ELR (cell line): Measurements from ENCODE around the gene LMAN1L.
A peak's percentile ranks its signal among the peaks of the same experiment; 100 is the strongest.

Experiments
- DNase-seq: peaks from one replicate; pipeline ENCODE4 v3.0.0-alpha.2; 2015; ENCODE audit warnings: low read depth

LMAN1L gene

DNA sequence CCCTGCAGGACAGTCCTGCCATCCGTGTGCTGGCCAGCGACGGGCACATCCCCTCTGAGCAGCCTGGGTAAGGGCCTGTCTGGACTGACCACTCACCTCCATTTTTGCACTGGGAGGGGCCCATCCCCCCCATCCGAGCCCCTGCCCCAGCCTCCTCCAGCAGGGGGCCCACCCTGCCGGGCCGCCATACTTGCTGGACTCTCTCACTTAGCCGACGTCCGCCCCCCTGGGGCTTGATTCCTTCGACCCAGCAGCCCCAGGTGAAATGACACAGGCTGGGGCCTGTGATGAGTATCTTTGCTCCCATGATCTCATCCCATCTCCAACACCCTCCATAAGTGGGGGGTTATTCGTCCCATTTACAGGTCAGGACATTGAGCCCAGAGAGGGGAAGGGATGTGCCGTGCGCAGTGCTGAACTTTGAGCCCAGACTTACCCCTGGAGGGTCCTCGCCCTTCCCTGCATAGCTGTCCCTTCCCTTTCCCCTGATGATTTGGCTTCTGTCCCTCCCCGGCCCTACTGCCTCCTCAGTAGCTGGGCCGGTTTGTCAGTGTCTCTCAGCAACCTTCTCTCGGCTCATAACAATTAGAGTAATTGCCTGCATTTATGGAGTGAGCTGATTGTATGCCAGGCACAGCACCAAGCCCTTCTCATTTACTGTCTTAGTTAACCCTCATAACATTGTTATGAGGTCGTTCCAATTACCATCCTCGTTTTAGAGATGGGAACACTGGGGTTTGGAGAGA lies 4.2 kb downstream of the LMAN1L start:
- no peak for DNase-seq

DNA sequence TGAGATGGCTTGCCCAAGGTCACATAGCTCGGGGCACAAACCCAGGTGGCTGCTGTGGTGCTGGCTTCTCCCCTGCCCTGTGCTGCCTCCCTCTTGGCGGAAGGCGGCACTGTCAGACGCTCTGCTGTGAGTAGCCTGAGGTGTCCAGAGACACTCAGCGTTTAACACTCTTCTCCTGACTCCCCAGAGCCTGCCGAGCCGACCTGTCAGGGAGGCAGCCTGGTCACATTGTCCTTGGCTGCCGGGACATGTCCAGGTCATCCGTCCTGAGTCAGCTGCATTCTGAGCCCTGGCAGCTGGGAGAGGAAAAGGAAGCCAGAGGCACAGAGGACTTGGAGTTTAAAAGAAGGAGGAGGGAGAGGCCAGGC lies 4.7 kb downstream of the LMAN1L start:
- peak; percentile 50 for DNase-seq

DNA sequence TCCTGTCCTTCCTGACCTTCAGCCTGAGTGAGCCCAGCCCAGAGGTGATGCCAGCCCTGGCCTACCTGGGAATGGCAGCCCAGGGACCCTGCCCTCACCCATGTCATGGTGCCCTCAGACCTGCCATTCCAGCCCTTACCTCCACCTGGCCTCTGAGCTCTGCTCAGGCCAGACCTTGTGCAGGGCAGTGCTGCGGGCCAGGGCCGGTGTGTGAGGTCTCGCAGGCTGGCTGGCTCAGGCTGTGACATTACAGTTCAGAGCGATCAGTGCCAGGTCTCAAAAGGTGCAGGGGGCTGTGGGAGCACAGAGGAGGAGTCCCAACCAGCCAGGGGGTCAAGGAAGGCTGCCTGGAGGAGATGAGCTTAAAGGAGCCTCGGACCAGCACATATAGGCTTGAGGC lies 7.4 kb downstream of the LMAN1L start:
- no peak for DNase-seq

DNA sequence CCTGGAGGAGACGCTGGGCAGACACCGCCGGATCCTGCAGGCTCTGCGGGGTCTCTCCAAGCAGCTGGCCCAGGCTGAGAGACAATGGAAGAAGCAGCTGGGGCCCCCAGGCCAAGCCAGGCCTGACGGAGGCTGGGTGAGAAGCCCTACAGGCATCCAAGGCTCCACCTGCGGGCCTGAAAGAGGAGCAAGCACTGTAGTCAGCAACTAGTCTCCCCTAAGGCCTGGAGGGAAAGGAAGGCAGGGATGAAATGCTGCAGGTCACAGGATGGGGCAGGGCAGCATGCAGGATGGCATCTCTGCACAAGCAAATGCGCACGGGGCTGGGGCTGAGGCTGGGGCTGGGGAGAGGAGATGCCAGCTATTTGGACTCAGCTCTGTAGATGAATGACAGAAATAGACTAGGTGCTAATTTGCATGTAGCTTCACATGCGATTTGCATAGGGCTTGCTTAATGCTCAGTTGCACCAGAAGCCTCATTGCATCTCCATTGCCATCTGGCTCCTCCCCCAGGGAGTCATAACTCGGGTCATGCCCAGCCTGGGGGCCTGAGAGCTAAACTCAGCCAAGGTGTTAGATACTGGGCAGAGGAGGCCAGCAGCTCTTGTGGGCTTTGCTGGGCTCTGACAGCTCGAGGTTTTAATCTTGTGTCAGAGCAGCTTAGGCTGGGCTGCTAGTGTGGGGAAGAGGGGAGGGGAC lies 8.6 kb downstream of the LMAN1L start:
- DNase-seq, result peak; percentile 28

DNA sequence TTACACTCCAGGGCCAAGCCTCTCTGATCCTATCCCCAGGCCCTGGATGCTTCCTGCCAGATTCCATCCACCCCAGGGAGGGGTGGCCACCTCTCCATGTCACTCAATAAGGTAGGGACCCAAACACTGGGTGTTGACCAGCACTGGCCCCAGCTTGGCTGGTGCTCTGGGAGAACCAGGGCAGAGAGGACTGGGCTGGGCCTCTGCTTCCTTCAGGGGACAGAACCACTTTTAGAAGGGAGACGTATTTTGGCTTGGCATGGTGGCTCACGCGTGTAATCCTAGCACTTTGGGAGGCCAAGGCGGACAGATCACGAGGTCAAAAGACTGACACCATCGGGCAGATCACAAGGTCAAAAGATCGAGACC lies 9.1 kb downstream of the LMAN1L start:
- DNase-seq, result no peak

DNA sequence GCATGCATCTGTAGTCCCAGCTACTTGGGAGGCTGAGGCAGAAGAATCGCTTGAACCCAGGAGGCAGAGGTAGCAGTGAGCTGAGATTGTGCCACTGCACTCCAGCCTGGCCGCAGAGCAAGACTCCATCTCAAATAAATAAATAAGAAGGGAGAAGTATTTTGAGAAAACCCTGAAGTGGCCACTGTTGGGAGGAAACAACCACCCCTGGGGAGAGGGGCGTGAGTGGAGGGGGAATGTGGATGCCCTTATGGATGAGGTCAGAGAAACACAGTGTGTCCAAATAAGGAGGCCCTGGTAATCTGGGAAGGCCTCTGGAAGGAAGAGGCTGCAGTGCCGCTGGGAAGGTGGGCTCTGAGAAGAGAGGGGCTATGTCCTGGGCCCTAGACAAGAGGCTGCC lies 9.6 kb downstream of the LMAN1L start:
- DNase-seq, result no peak

DNA sequence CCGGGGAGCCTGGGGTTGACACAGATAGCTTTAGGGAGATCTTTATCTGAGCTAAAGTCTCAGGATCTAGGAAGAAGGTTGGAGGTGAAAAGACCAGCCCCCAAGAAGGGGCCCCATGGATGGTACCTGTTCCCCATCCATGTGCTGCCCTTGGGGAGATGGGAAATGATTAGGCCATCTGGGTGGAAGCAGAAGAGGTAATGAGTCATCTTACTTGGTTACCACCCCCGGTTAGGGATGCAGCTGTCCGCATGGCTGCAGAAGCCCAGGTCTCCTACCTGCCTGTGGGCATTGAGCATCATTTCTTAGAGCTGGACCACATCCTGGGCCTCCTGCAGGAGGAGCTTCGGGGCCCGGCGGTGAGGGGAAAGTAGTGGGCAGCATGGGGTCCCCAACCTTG lies 10.7 kb downstream of the LMAN1L start:
- DNase-seq, result no peak

DNA sequence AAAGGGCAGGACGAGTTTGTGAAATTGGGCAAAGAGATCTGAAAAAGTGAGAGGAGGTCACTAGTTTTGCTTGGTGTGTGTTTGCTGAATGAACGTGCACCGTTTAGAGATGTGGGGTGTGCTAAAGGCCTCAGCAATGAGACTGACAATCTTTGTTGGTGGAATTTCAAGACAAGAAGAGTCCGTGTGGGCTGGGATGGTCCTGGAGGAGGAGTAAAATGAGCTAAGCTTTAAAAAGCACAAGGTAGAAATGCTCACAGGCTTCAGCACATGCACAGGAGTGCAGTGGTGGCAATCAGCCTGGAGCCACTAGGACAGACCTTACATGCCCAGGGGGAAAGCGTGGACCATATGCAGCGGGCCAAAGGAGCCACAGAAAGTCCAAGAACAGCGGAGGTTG lies 12.3 kb downstream of the LMAN1L start:
- no peak for DNase-seq

DNA sequence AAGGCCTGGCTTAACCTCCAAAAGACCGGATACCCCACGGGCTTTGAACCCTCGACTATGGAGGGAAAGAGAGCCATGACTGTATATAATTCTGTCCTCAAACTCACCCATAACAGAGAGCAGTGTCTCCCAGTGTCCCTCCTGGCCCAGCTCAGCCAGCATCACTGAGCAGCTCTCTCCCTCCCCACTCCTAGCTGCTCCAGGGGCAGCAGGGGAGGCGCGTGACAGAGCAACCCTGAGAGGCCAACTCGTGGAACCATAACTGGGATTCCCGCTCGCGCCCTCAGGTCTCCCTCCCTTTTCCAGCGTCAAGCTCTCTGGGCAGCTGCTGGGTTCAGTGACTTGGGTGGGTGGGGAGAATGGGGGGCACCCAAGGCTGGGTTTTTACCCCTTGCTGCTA lies 13.2 kb downstream of the LMAN1L start:
- no peak for DNase-seq

DNA sequence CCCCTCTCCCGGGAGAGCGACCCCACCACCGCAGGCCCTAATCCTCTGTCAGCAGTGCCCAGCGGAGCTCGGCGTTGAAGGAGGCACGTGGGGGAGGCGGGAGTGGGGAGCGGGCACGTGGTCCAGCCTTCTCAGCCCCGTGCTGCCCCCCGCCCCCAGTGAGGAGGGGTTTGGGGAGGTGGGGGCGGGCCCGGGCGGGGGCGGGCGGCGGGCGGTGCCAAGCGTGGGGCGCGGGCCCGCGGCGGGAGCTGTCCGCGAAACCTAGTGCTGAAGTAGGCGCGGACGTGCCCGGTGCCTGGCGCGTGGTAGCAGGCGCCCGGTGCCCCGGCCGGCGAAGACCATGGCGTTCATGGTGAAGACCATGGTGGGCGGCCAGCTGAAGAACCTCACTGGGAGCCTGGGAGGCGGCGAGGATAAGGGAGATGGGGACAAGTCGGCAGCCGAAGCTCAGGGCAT lies 13.8 kb downstream of the LMAN1L start, which contains the start of gene CPLX3:
CPLX3 (plus strand) TSS at position 264 of the 456 bp plus-strand sequence; CDS start at position 341, 77 bp downstream.
- no peak for DNase-seq

DNA sequence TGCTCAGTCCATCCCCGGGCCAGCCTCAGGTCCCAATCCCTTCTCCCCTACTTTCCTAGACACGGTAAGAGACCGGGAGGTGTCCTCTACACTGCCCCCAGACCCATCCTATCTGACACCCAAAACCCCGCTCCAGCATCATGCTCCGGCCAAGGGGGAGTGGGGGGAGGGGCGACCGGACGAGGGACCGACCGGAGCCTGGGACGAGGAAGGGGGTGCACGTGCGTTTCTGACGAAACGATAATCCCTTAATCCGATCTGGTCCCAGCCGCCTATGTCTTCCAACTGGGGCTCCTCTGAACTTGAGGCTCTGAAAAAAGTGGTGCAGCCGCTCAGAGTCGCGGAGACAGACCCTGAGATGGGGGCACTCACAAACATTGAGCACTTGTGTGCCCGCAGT lies 14.3 kb downstream of the LMAN1L start:
- DNase-seq, result no peak

DNA sequence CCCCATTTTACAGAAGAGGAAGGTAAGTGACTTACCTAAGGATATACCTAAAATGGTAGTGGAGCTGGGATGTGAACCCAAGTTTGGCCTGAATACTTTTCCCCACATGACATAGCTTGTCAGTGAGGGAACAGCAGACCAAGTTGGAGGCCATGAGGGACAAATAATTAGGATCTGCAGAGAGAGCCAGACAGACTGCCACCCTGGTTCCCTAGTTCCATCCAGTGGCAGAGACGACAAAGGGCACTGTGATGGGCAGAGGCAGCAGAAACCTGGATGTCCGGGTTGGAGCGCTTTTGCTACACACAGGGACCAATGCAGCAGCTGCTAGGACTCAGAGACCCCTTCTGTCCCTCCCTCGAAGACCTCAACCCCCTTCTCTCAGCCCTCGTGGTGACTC lies 15.0 kb downstream of the LMAN1L start:
- DNase-seq, result no peak

DNA sequence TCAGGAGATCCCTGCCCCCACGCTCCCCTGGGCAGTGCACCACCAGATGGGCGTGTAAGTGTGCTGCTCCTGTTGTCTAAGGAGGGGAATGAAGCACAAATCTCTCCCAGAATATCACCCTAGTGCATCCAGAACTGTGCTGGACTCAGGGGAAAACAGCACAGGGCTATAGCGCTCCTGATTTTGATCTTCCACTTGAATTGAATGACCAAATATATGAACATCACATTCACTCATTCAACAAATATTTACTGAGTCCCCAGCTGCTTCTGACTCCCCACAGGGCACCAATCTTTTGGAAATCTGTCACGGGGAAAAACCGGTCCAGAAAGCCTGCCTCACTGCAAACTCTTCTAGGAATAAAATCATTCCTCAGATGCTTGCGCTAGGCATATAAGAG lies 16.2 kb downstream of the LMAN1L start:
- DNase-seq, result no peak

DNA sequence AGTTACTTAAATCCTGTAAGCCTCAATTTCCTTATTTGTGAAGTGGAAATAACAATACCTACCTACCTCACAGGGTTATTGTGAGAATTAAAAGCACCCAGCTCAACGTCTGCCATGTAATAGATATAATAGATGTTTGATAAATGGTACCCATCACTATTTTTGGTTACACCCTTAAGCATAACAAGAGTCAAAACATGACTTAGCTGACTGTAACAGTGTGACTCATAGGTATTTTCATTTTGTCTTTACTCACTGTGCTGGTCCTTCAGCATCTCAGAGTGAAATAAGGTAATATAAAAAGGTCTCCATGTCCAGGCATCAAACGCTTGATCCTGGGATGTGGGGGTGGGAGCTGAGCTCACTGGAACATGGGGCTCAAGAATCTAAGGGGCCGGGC lies 16.9 kb downstream of the LMAN1L start:
- peak; percentile 49 for DNase-seq

DNA sequence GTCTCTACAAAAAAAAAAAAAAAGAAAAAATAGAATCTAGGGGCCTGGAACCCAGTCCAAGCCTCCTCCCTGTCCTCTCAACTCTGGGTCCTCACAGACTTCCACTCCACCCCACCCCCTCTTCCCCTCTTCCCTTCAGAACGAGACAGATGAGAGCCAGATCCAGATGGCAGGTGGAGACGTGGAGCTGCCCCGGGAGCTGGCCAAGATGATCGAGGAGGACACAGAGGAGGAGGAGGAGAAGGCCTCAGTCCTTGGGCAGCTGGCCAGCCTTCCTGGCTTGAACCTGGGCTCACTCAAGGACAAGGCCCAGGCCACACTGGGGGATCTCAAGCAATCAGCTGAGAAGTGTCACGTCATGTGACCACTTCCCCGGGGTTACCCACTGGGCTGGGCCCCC lies 17.4 kb downstream of the LMAN1L start:
- DNase-seq, result no peak

DNA sequence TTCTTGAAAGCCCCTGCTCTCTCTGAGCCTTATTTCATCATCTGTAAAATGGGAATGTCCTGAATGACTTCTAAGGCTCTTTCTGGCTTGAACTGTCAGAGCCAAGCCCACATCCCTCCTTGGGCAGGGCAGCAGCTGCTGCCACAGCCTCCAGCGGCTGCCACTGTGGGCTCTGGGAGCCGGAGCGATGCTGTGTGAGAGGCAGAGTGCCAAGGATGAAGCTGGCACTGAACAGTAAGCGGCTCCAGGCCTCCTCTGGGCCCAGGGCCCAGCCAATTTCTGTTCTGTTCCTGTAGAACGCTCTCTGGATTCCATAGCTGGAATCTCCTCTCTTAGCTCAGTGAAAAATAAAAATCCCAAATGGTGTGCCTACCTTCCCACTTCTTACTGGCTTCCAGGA lies 18.2 kb downstream of the LMAN1L start:
- DNase-seq, result no peak

DNA sequence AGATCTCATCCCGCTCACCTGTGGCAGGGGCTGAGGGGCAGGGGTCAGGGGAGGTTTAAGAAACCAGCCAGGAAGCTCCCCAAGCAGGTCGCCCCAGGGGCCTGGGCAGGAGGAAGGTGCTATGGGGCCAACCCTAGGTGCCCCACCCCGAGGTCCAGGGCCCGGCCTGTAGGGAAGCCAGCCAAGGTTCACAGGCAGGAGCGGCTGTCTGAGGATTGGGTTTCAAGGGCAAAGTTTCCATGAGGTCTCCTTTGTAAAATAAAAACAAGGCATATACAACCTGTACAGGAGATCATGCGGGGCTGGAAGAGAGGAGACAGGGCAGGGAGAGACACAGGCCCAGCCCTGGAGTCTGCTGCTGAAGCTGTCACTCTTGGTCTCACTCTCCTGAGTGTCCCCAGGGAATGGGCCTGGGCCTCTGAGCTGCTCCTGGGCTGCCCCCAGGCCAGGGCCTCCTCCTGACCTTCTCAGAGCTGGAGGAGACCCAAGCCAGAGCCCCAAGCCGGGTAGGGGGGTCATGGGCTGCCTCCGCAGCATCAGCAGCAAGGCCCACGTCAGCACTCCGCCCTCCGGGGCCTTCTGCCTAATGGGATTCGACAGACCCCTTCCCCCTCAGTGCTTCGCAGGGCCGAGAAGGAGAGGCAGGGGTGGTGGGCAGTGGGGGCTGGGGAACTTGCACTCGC lies 19.3 kb downstream of the LMAN1L start:
- DNase-seq, result no peak

DNA sequence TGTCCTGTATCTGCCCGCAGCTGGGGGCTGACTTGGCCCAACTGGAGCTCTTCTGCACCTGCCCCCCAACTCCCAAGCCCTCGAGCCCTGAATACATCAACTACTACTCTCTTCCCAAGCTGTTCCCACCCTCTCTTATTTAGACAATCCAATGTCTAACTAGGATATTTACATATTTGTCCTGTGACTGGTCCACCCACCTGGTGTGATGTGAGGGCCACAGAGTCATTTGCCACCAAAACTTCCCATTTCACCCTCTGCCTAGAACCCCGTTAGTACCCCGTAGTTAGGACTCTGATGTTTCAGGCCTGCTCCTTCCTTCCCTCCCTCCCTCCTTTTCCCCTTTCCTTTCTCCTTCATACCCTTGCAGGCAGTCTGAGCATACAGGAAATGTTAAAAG lies 20.2 kb downstream of the LMAN1L start:
- no peak for DNase-seq

DNA sequence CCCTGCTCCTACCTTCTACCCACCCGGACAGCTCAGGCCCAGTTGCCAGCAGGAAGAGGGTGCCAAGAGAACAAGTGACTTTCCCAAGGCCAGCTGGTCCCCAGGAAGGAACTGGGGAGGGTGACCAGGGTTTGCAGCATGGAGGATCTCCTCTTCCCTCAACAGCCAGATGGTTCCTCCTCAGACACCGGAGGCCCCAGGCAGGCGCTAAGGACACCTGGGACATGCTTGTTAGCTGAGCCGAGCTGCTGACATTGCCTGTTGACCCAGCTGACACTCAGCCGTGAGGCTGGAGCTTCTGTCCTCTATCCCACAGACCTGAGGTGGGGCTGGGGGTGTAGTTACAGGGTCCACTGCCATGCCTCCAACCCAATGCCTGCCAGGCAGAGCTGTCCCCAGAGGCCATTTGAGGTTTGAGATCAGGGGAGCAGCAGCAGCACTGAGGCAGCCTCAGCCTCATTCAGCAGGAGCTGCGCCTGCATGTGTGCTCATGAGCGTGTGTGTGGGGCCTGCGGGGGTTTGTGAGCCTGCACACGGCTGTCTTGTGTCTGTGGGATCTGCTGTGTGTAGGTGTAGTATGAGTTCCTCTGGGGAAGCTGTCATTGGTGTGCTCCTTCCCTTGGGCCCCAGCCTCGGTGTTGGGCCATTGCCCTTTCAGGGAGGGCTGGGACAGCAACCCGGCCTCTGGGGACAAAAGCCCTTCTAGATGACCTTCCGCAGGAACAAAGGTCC lies 20.9 kb downstream of the LMAN1L start:
- no peak for DNase-seq

DNA sequence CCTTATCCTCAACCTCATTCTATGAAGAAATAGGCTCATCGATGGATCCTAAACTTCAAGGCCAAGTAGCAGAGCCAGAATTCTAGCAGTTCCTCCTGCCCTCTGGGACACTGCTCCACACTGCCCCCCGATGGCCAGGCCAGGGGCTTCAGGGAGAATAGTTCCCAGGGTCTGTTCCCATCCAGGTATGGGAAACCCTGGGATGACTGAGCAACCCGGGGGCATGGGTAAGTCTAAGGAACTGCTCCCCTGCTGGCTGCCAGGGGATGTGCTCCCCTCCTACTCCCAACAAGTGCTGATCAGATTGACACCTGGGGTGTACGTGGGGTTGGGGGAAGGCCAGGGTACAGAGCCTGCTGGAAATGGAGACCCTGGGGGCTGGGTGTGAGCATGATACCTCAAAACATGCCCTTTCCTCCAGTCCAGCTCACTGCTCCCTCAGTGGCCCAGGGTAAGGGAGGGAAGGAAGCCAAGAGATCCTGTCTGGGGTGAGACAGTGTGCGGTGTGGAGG lies 22.7 kb downstream of the LMAN1L start:
- DNase-seq, result peak; percentile 80

DNA sequence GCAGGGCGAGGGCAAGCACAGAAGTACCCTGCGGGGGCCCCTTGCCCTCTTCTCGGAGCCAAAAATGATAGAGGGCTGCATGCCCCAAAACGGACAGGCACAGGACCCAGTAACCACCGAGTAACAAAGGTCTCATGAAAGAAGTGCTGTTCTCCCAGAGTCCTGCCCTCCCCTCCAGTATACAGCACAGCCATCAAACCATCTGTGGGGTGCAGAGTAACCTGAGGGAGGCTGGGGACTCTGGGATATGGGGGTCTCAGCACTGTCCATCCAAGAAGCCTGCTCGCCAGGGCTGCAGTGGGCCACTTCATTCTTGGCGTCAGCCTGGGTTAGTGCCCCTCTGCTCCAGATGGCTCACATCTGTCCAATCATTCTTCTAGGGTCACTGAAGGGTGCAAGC lies 24.2 kb downstream of the LMAN1L start:
- DNase-seq, result no peak

DNA sequence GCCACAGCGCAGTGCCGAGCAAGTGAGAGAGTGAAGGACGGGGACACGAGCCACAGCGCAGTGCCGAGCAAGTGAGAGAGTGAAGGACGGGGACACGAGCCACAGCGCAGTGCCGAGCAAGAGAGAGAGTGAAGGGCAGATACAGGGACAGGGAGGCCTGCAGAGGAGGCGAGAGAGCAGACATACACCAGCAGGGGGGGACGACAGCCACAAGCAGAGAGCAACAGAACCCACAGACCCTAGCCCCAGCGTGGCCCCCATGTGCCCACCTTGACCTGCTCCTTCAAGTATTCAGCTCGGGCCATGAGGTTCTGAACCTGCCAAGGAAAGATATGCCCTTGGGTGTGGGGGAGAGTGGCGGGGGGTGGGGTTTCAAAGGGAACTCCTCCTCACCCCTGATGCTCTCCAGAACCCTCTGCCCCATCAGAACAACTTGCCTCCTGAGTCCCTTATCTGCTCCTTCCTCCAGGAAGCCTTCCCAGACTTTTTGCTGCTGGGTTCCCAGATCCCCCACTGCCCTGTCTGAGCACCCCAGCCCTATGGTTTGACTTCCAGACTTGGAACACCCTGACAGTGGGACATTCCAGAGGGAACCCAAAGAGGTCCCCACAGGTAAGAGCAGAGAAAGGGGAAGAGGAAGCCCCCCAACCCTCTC lies 25.0 kb downstream of the LMAN1L start:
- DNase-seq, result no peak
